SK-N-MC (cell line): Measurements from ENCODE around the gene RAB4A.
A peak's percentile ranks its signal among the peaks of the same experiment; 100 is the strongest.

ENCODE experiments used
- DNase-seq: peaks from one replicate; pipeline ENCODE4 v3.0.0-alpha.2; 2011; ENCODE audit warnings: low read depth, low spot score
- H3K27ac ChIP-seq: fragments of 200-600 bp; sonication (generic); 2 replicates; pipeline ENCODE4 v1.5.1; 2016; ENCODE audit warnings: mixed run types
- H3K36me3 ChIP-seq: fragments of 200-600 bp; sonication (generic); 2 replicates; pipeline ENCODE4 v1.6.1; 2017; ENCODE audit warnings: antibody characterized with exemption, low read length, mixed read lengths; ENCODE audit not compliant: insufficient read depth
- H3K4me3 ChIP-seq: fragments of 200-600 bp; sonication (generic); 2 replicates; pipeline ENCODE4 v1.5.1; 2016
- H3K9ac ChIP-seq: fragments of 200-600 bp; sonication (generic); 2 replicates; pipeline ENCODE4 v1.8.0; 2017; ENCODE audit warnings: mixed run types, mixed read lengths; ENCODE audit not compliant: insufficient read length
- H3K9me3 ChIP-seq: fragments of 200-600 bp; sonication (generic); 2 replicates; pipeline ENCODE4 v1.6.1; 2017; ENCODE audit warnings: low read depth, mild to moderate bottlenecking, antibody characterized with exemption, low read length, moderate library complexity, mixed read lengths
- EZH2 ChIP-seq: fragments of 200-600 bp; sonication (generic); IDR thresholded peaks from one replicate; pipeline ENCODE4 v1.6.1; 2017; ENCODE audit warnings: antibody characterized with exemption
- FOXP2 ChIP-seq: optimal IDR thresholded peaks from 2 replicates; pipeline ENCODE3; 2011; ENCODE audit warnings: mild to moderate bottlenecking, moderate library complexity; ENCODE audit not compliant: insufficient read depth; ENCODE audit errors: extremely low read length, control extremely low read depth
- POLR2AphosphoS5 ChIP-seq: IDR thresholded peaks from 2 replicates; pipeline ENCODE4 v1.6.1; 2012; ENCODE audit warnings: mild to moderate bottlenecking, low read depth, low read length, borderline replicate concordance

Gene RAB4A

GRCh38 chr1:229270547-229271447, at the start of gene RAB4A:
Gene RAB4A (plus strand): TSS chr1:229271111. CDS start chr1:229271340, 229 bp downstream.
- TF ChIP-seq FOXP2 (no peak), POLR2AphosphoS5 (peak; percentile 45; the same call in 1 of the 2 replicates)
- Histone ChIP-seq H3K36me3 (no peaks in the 10 kb centered on the region), H3K9me3 (no peaks in the 10 kb centered on the region), H3K27ac (no peak within 1 kb of the TSS), H3K4me3 (peak within 1 kb of the TSS; percentile 67), H3K9ac (no peak within 1 kb of the TSS)
- DNase-seq, result no peak

GRCh38 chr1:229222081-229222480, 48.8 kb upstream of the RAB4A start:
- Histone ChIP-seq H3K36me3 (no peaks in the 10 kb centered on the region), H3K9ac (no peak overlapping the region), H3K27ac (no peak overlapping the region), H3K9me3 (no peaks in the 10 kb centered on the region), H3K4me3 (no peak overlapping the region)
- no peak for DNase-seq
- TF ChIP-seq EZH2 (no peak), POLR2AphosphoS5 (no peak), FOXP2 (no peak)

- Histone ChIP-seq H3K9me3 (no peaks in the 10 kb centered on the region), H3K9ac (no peak overlapping the region), H3K4me3 (no peak overlapping the region), H3K27ac (no peak overlapping the region), H3K36me3 (no peaks in the 10 kb centered on the region)
- DNase-seq, result no peak
- TF ChIP-seq EZH2, result no peak
Measured at GRCh38 chr1:229223498-229223897, 47.4 kb upstream of the RAB4A start.

- DNase-seq, result no peak
- TF ChIP-seq EZH2 (no peak), POLR2AphosphoS5 (no peak)
- Histone ChIP-seq H3K4me3 (no peak overlapping the region), H3K36me3 (no peaks in the 10 kb centered on the region), H3K27ac (no peak overlapping the region), H3K9me3 (no peaks in the 10 kb centered on the region), H3K9ac (no peak overlapping the region)
Measured at GRCh38 chr1:229224308-229224707, 46.6 kb upstream of the RAB4A start.

GRCh38 chr1:229225331-229225782, 45.6 kb upstream of the RAB4A start:
- Histone ChIP-seq H3K9me3 (no peaks in the 10 kb centered on the region), H3K4me3 (no peak overlapping the region), H3K36me3 (no peaks in the 10 kb centered on the region), H3K9ac (no peak overlapping the region), H3K27ac (no peak overlapping the region)
- no peak for TF ChIP-seq FOXP2
- TF ChIP-seq POLR2AphosphoS5, result no peak
- no peak for TF ChIP-seq EZH2
- no peak for DNase-seq

- Histone ChIP-seq H3K27ac (no peak overlapping the region), H3K36me3 (no peaks in the 10 kb centered on the region), H3K9me3 (no peaks in the 10 kb centered on the region), H3K4me3 (no peak overlapping the region), H3K9ac (no peak overlapping the region)
- no peak for DNase-seq
- no peak for TF ChIP-seq FOXP2
- TF ChIP-seq POLR2AphosphoS5, result no peak
- no peak for TF ChIP-seq EZH2
Measured at GRCh38 chr1:229226796-229227195, 44.1 kb upstream of the RAB4A start.

GRCh38 chr1:229227298-229227919, 43.5 kb upstream of the RAB4A start:
- no peak overlapping the region for H3K27ac ChIP-seq
- no peak overlapping the region for H3K4me3 ChIP-seq
- TF ChIP-seq POLR2AphosphoS5, result no peak

GRCh38 chr1:229228522-229228921, 42.4 kb upstream of the RAB4A start:
- DNase-seq, result no peak
- no peaks in the 10 kb centered on the region for H3K36me3 ChIP-seq
- no peak overlapping the region for H3K4me3 ChIP-seq
- H3K9me3 ChIP-seq, result no peaks in the 10 kb centered on the region
- TF ChIP-seq FOXP2, result no peak
- TF ChIP-seq POLR2AphosphoS5, result no peak
- TF ChIP-seq EZH2, result no peak
- H3K9ac ChIP-seq, result no peak overlapping the region
- H3K27ac ChIP-seq, result no peak overlapping the region

More at GRCh38 chr1:229227298-229227919, 43.5 kb upstream of the RAB4A start:
- Histone ChIP-seq H3K9me3 (no peaks in the 10 kb centered on the region), H3K9ac (no peak overlapping the region), H3K36me3 (no peaks in the 10 kb centered on the region)
- DNase-seq, result no peak

GRCh38 chr1:229229137-229229720, 41.7 kb upstream of the RAB4A start:
- Histone ChIP-seq H3K27ac (no peak overlapping the region), H3K9ac (no peak overlapping the region), H3K4me3 (no peak overlapping the region), H3K9me3 (no peaks in the 10 kb centered on the region), H3K36me3 (no peaks in the 10 kb centered on the region)
- TF ChIP-seq POLR2AphosphoS5 (no peak), EZH2 (no peak), FOXP2 (no peak)
- no peak for DNase-seq
